ENCODE results near the gene ITLN1. TPM values are rescaled to one million over a fixed set of nuclear protein-coding genes. Genes with fewer than 3 reads are reported as not detected.
"Not testable (repeated sequence)": the region's sequence is repeated elsewhere in the genome, so short reads cannot be mapped to it uniquely, and the experiment has no call there.

Gene ITLN1
- polyA plus RNA-seq, 4 donors, result 0.30 to 4.7 (median 1.9) TPM

GRCh38 chr1:160883581-160884513 lies 1.1 kb downstream of the ITLN1 start:
- no peak for DNase-seq (ENCODE audit: low read depth in 4 of 4, low spot score in 3 of 4)

- no peak for DNase-seq (ENCODE audit: low read depth in 4 of 4, low spot score in 3 of 4)
Measured at GRCh38 chr1:160882582-160882981, 2.4 kb downstream of the ITLN1 start.

GRCh38 chr1:160881264-160881663 lies 3.7 kb downstream of the ITLN1 start:
- DNase-seq (ENCODE audit: low read depth in 4 of 4, low spot score in 3 of 4), result not testable (repeated sequence)

GRCh38 chr1:160880216-160880615 lies 4.8 kb downstream of the ITLN1 start:
- DNase-seq (ENCODE audit: low read depth in 4 of 4, low spot score in 3 of 4), result no peak

DNA sequence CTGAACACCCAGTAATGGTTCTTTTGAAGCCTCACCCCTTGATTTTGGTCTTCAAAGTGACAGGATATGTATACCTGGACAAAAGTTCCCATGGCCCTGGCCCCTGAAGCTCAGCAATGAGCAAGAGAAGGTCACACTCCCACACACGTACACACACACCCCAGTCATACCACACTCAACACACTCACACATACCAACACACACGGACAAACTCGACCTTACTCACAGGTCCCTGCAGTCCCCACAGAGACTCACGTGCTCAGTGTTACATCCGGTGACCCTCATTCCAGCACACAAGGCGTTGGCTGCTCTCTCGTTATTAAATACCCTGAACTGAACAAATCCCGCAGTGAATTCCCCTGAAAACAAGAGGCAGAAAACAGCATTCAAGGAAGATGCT lies 5.9 kb downstream of the ITLN1 start:
- DNase-seq (ENCODE audit: low read depth in 4 of 4, low spot score in 3 of 4), result no peak

GRCh38 chr1:160877221-160877620 lies 7.8 kb downstream of the ITLN1 start:
- DNase-seq (ENCODE audit: low read depth in 4 of 4, low spot score in 3 of 4), result no peak

- no peak for DNase-seq (ENCODE audit: low read depth in 4 of 4, low spot score in 3 of 4)
Measured at GRCh38 chr1:160876311-160876710, 8.7 kb downstream of the ITLN1 start.

DNA sequence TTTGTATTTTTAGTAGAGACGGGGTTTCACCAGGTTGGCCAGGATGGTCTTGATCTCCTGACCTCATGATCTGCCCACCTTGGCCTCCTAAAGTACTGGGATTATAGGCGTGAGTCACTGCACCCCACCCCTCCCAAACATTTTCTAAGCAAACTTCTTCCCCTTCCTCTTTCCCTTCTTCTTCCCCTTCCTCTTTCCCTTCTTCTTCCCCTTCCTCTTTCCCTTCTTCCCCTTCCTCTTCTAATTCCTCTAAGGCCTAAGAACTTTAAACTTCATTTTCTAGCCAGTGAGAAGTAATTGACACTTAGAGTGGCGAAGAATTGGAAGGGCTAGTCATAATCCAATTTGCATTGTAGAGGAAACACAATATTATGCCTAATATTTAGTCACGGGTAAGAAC lies 9.4 kb downstream of the ITLN1 start:
- DNase-seq (ENCODE audit: low read depth in 4 of 4, low spot score in 3 of 4), result not testable (repeated sequence)

DNA sequence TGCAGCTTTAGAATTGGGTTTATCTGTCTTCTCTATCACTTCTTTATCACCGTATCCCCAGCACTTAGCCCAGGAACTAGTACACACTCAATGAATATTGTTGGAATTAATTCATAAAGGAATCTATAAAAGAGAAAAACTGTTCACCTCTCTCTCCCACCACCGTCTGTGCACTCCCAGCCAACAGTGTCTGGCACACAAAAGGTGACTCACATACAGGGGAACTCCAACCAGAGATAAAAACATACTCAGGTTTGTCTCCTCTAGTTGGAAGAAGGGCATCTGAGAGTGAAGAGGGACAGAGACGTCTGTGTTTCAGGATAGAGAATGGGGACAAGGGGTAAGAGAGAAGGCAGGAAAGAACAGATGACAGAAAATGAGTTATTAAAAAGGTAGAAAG lies 10.0 kb downstream of the ITLN1 start:
- no peak for DNase-seq (ENCODE audit: low read depth in 4 of 4, low spot score in 3 of 4)

- DNase-seq (ENCODE audit: low read depth in 4 of 4, low spot score in 3 of 4), result no peak
Measured at GRCh38 chr1:160868141-160868540, 16.8 kb downstream of the ITLN1 start.

- DNase-seq (ENCODE audit: low read depth in 4 of 4, low spot score in 3 of 4), result not testable (repeated sequence)
Measured at GRCh38 chr1:160867651-160868050, 17.3 kb downstream of the ITLN1 start.

GRCh38 chr1:160866695-160867260 lies 18.2 kb downstream of the ITLN1 start:
- DNase-seq (ENCODE audit: low read depth in 4 of 4, low spot score in 3 of 4), result no peak

- no peak for DNase-seq (ENCODE audit: low read depth in 4 of 4, low spot score in 3 of 4)
Measured at GRCh38 chr1:160866001-160866694, 18.8 kb downstream of the ITLN1 start.

DNA sequence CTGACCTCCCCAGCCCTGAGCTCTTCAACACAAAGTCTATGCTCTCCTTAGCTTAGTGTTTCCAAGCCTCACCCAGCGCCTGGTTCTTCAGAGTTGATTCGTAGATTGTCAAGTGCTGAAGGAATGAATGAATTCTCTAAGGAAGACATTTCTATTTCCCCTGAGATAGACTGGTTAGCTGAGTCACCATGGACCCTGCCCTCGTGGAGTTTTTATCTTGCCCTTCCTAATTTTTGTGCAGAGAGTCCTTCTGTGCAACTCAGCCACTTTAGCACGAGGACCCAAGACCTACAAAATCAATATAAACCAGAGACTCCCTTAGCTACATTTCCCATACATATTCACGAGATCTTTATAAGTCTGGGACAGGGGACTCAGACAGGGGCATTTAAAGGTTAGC lies 19.6 kb downstream of the ITLN1 start:
- DNase-seq (ENCODE audit: low read depth in 4 of 4, low spot score in 3 of 4), result no peak

GRCh38 chr1:160864173-160864572 lies 20.8 kb downstream of the ITLN1 start:
- DNase-seq (ENCODE audit: low read depth in 4 of 4, low spot score in 3 of 4), result no peak

DNA sequence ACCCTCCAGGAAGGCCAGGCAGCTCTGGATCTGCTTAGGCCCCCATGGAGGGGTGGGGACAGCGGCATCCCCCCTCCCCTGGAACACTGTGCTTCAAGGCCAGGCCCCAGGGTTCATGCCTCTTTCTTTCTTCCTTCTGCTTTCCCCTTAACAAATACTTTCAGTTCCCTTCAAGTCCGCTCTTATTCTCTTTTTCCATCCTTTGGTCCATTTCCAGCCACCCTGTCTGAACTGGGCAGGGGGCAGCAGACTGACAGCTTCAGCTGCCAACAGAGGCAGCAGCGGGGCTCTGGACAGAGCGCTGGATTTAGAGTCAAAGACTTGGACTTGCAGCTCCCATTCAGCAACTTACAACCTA lies 21.2 kb downstream of the ITLN1 start:
- DNase-seq (ENCODE audit: low read depth in 4 of 4, low spot score in 3 of 4), result no peak

DNA sequence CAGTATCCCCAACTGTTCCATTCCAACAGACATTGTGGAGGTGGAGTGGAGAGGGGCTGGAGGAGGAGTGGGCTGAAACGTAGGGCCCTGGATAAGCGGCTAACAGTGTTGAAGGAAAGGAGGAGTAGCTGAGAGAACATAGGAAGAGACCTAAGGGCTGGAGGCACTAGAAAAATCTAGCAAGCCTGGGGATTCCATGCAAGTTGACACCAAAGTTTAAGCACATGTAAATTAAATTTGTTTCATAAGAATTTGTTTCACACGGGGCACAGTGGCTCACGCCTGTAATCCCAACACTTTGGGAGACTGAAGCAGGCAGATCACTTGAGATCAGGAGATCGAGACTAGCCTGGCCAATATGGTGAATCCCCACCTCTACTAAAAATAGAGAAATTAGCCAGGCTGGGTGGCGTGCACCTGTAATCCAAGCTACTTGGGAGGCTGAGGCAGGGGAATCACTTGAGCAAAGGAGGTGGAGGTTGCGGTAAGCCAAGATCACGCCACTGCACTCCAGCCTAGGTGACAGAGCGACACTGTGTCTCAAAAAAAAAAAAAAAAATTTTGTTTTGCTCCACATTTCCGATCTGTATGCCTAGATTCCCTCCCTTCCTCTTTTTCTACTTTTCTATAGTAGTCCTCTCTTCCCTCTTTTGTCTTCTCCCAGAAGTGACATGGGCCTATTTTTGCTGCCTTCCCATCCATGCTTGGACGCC lies 21.8 kb downstream of the ITLN1 start:
- DNase-seq (ENCODE audit: low read depth in 4 of 4, low spot score in 3 of 4), result no peak

- DNase-seq (ENCODE audit: low read depth in 4 of 4, low spot score in 3 of 4), result no peak
Measured at GRCh38 chr1:160862203-160863060, 22.5 kb downstream of the ITLN1 start, which contains the start of gene CD244. Gene CD244, minus strand, starts transcription at chr1:160862887. Its CDS starts 210 bp downstream, at chr1:160862677.

DNA sequence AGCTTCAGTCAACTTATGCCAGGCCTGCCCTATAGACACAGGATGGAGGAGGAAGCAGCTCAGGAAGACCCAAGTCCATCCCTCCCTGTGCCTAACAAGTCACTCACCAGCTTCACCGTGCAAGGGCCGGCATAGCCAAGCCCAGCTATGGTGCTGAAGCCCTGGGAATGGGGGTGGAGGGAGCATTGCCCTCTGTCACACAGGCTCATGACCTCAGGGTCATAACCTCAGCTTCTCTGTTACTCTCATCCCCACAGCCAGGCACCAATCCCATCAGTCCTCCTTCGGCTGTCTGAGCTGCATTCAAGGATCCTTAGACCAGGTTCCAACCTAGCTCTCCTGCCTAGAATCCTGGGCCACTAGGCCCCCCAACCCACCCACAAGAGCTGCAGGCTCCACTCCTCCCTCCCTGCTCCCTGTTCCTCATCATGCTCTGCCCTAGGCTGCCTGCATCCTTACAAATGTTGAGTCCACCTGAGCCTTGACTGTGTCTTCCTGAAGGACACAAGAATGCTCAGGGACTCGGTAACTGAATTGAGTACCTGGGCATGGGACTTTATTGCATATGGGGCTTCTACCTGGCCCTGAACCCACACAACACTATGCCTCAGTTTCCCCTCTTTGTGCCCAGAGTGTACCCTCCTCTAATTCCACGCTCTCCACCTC lies 24.0 kb downstream of the ITLN1 start:
- DNase-seq (ENCODE audit: low read depth in 4 of 4, low spot score in 3 of 4), result no peak
